Gastroesophageal sphincter (tissue), 3 donors: ENCODE data around the gene SHC4.

Source experiments
- EP300 ChIP-seq: sonication (generic); formaldehyde crosslinking; IDR thresholded peaks from one replicate; pipeline ENCODE4 v1.6.1; 2017; ENCODE audit warnings: antibody characterized with exemption, mild to moderate bottlenecking
- TF ChIP-seq, protein P1 (sequence below), 4 experiments: fragments of 200-600 bp in 2 of 4; fragments of 450-650 bp in 2 of 4; sonication (generic) in 1 of 4; IDR thresholded peaks; one replicate each; pipeline ENCODE4 v1.5.1; 2017 to 2019; ENCODE audit warnings: antibody characterized with exemption in 4 of 4, mild to moderate bottlenecking in 2 of 4, moderate library complexity in 2 of 4

GRCh38 chr15:48865370-48866079 lies 98.2 kb downstream of the SHC4 start:
- TF ChIP-seq, protein P1, sequence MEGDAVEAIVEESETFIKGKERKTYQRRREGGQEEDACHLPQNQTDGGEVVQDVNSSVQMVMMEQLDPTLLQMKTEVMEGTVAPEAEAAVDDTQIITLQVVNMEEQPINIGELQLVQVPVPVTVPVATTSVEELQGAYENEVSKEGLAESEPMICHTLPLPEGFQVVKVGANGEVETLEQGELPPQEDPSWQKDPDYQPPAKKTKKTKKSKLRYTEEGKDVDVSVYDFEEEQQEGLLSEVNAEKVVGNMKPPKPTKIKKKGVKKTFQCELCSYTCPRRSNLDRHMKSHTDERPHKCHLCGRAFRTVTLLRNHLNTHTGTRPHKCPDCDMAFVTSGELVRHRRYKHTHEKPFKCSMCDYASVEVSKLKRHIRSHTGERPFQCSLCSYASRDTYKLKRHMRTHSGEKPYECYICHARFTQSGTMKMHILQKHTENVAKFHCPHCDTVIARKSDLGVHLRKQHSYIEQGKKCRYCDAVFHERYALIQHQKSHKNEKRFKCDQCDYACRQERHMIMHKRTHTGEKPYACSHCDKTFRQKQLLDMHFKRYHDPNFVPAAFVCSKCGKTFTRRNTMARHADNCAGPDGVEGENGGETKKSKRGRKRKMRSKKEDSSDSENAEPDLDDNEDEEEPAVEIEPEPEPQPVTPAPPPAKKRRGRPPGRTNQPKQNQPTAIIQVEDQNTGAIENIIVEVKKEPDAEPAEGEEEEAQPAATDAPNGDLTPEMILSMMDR (IDR thresholded peaks at IDR 0.05), result no peak
- no peak for TF ChIP-seq EP300
